CD14-positive monocyte (primary cell): ENCODE data around the gene MRPL49. TPM values are rescaled to one million over a fixed set of nuclear protein-coding genes. Genes with fewer than 3 reads are reported as not detected.

Experiments used
- DNase-seq, 3 donors: peaks; one replicate each; pipeline ENCODE4 v3.0.0-alpha.2; 2011 to 2022
- H2AFZ ChIP-seq: 2 replicates; pipeline ENCODE4 v1.6.0; 2012; ENCODE audit warnings: mild to moderate bottlenecking, low read depth, low read length, inconsistent platforms; ENCODE audit not compliant: insufficient read depth, poor library complexity, severe bottlenecking
- H3K27ac ChIP-seq, 2 donors: 1 replicate in 1 of 2; 2 replicates in 1 of 2; pipeline ENCODE4 v1.5.1; 2012 to 2013; ENCODE audit warnings: low read length in 2 of 2, control low read depth in 1 of 2, inconsistent platforms in 1 of 2, low read depth in 1 of 2, mild to moderate bottlenecking in 1 of 2
- H3K27me3 ChIP-seq, 2 donors: one replicate each; pipeline versions ENCODE4 v1.6.0 to v1.6.1; 2011 to 2013; ENCODE audit warnings: low read length in 2 of 2; ENCODE audit not compliant: control insufficient read depth in 2 of 2, insufficient read depth in 2 of 2
- H3K36me3 ChIP-seq, 2 donors: replicated peaks in 1 of 2; 1 replicate in 1 of 2; 2 replicates in 1 of 2; pipeline versions ENCODE4 v1.5.1 to v1.6.1; 2012 to 2013; ENCODE audit warnings: low read length in 2 of 2, control low read depth in 1 of 2, inconsistent platforms in 1 of 2, mild to moderate bottlenecking in 1 of 2; ENCODE audit not compliant: insufficient read depth in 2 of 2, control insufficient read depth in 1 of 2
- H3K4me1 ChIP-seq, 2 donors: 1 replicate in 1 of 2; 2 replicates in 1 of 2; pipeline versions ENCODE4 v1.5.1 to v1.6.1; 2012 to 2013; ENCODE audit warnings: low read length in 2 of 2, control low read depth in 1 of 2, inconsistent platforms in 1 of 2, mild to moderate bottlenecking in 1 of 2, moderate library complexity in 1 of 2; ENCODE audit not compliant: insufficient read depth in 2 of 2, control insufficient read depth in 1 of 2
- H3K4me2 ChIP-seq: replicated peaks from 2 replicates; pipeline ENCODE3; 2012; ENCODE audit warnings: low read length, moderate library complexity, mild to moderate bottlenecking; ENCODE audit not compliant: poor library complexity, severe bottlenecking; ENCODE audit errors: extremely low read depth
- H3K4me3 ChIP-seq, 3 experiments: fragments of 200-600 bp in 1 of 3; sonication (generic) in 1 of 3; replicated peaks in 1 of 3; 1 replicate in 2 of 3; 2 replicates in 1 of 3; pipeline ENCODE4 v1.5.1; 2011 to 2013; ENCODE audit warnings: low read length in 3 of 3, mild to moderate bottlenecking in 3 of 3, control low read depth in 2 of 3, low read depth in 2 of 3, inconsistent platforms in 1 of 3, moderate library complexity in 1 of 3
- H3K79me2 ChIP-seq: 2 replicates; pipeline ENCODE4 v1.6.0; 2012; ENCODE audit warnings: mild to moderate bottlenecking, control low read depth, inconsistent platforms, low read length, moderate library complexity; ENCODE audit not compliant: insufficient read depth
- H3K9ac ChIP-seq: 2 replicates; pipeline ENCODE4 v1.6.0; 2017; ENCODE audit warnings: low read length, mild to moderate bottlenecking; ENCODE audit not compliant: insufficient read depth, poor library complexity, severe bottlenecking
- H3K9me3 ChIP-seq, 2 donors: replicated peaks in 1 of 2; 1 replicate in 1 of 2; 2 replicates in 1 of 2; pipeline versions ENCODE4 v1.5.1 to v1.6.1; 2012 to 2013; ENCODE audit warnings: low read length in 2 of 2, control low read depth in 1 of 2; ENCODE audit not compliant: control insufficient read depth in 1 of 2, insufficient read depth in 1 of 2
- H4K20me1 ChIP-seq: 2 replicates; pipeline ENCODE4 v1.6.0; 2012; ENCODE audit warnings: mild to moderate bottlenecking, low read length, control low read depth, moderate library complexity; ENCODE audit not compliant: insufficient read depth
- H3K27ac Mint-ChIP-seq, 7 donors: one replicate each; pipeline ENCODE4 v1.8.0; 2020; ENCODE audit warnings: mild to moderate bottlenecking in 7 of 7, mixed read lengths in 7 of 7, moderate library complexity in 6 of 7, inconsistent platforms in 2 of 7
- H3K27me3 Mint-ChIP-seq, 3 donors: one replicate each; pipeline ENCODE4 v1.8.0; 2021 to 2022; ENCODE audit warnings: low read depth in 3 of 3, mild to moderate bottlenecking in 3 of 3, mixed read lengths in 3 of 3, moderate library complexity in 3 of 3, inconsistent platforms in 1 of 3
- H3K36me3 Mint-ChIP-seq, 2 donors: one replicate each; pipeline ENCODE4 v1.8.0; 2020; ENCODE audit warnings: mixed read lengths in 2 of 2, inconsistent platforms in 1 of 2, mild to moderate bottlenecking in 1 of 2
- H3K4me1 Mint-ChIP-seq: one replicate; pipeline ENCODE4 v1.8.0; 2020; ENCODE audit warnings: mild to moderate bottlenecking, mixed read lengths
- H3K4me3 Mint-ChIP-seq, 2 donors: one replicate each; pipeline ENCODE4 v1.8.0; 2020; ENCODE audit warnings: mild to moderate bottlenecking in 2 of 2, mixed read lengths in 2 of 2, moderate library complexity in 1 of 2
- H3K9me3 Mint-ChIP-seq, 7 donors: one replicate each; pipeline ENCODE4 v1.8.0; 2020 to 2022; ENCODE audit warnings: mixed read lengths in 7 of 7, mild to moderate bottlenecking in 6 of 7, moderate library complexity in 6 of 7, inconsistent platforms in 2 of 7
- WGBS: methylation state at CpG from one replicate; pipeline ENCODE4 v1.1.5; 2013; ENCODE audit warnings: missing lambda C conversion rate; ENCODE audit not compliant: insufficient coverage; 5-methylcytosine and 5-hydroxymethylcytosine counted together
- intact Hi-C, 2 donors: fragments of 100-400 bp; cut with micrococcal nuclease; formaldehyde crosslinking; loops; one replicate each; pipeline versions ENCODE4 v1.15.0 to v1.15.1; 2023
- polyA plus RNA-seq, 3 donors: library from polyadenylated mRNA; depleted of rRNA in 1 of 3; unstranded in 2 of 3; stranded (reverse) in 1 of 3; fragments of 300-500 nt in 2 of 3; fragments of >200 nt in 1 of 3; fragmentation: Illumina TruSeq in 2 of 3; gene quantifications; 1 replicate in 2 of 3; 2 replicates in 1 of 3; pipeline ENCODE4 v1.2.3, GENCODE V29; 2012 to 2021
- TF ChIP-seq, protein P1 (sequence below): fragments of 200-600 bp; IDR thresholded peaks from one replicate; pipeline ENCODE4 v1.8.0; 2022; ENCODE audit warnings: antibody characterized with exemption, mild to moderate bottlenecking

MRPL49 gene
- polyA plus RNA-seq, 3 donors = 19.8 to 33.9 (median 32.7) TPM

DNA sequence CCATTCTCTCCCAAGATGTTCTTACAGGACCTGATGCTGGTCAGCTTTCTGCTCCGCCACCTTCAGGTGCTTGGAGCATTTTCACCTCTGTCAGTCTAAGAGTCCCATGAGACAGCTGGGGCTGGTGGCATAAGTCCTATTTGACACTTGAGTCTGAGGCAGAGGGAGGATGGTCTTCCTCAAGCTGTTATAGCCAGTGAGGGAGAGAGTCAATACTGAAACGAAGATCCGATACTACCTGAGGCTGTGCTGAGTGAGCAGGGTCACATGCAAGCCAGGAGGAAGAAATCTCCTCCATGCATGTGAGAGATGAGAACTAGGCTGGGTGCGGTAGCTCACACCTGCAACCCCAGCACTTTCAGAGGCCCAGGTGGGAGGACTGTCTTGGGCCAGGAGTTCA, 32.5 kb upstream of the MRPL49 start:
- no peak overlapping the region for H3K9ac ChIP-seq
- no peaks in the 10 kb centered on the region for H4K20me1 ChIP-seq
- 90% methylated on average over 4 of the region's 4 CpGs for WGBS
- H3K79me2 ChIP-seq = peaks cover 12% of the 10 kb centered on the region
- Mint-ChIP-seq H3K27me3 (peaks cover 0 to 3% (median 0%) of the 10 kb centered on the region in 3 donors), H3K27ac (no peak overlapping the region), H3K9me3 (no peaks in the 10 kb centered on the region), H3K4me1 (peaks cover 11% of the 10 kb centered on the region), H3K36me3 (peaks cover 43 to 54% of the 10 kb centered on the region in 2 donors), H3K4me3 (no peak overlapping the region)
- intact Hi-C loops = loop anchor here in 1 of 2 donors (5.0 kb wide), 1 partner anchor 57 kb away; no protein-coding TSS in a partner anchor
- H2AFZ ChIP-seq = no peak overlapping the region
- no peak overlapping the region for H3K4me3 ChIP-seq
- no peaks in the 10 kb centered on the region for H3K27me3 ChIP-seq
- peaks cover 8 to 12% of the 10 kb centered on the region in 2 donors for H3K4me1 ChIP-seq
- TF ChIP-seq, protein P1, sequence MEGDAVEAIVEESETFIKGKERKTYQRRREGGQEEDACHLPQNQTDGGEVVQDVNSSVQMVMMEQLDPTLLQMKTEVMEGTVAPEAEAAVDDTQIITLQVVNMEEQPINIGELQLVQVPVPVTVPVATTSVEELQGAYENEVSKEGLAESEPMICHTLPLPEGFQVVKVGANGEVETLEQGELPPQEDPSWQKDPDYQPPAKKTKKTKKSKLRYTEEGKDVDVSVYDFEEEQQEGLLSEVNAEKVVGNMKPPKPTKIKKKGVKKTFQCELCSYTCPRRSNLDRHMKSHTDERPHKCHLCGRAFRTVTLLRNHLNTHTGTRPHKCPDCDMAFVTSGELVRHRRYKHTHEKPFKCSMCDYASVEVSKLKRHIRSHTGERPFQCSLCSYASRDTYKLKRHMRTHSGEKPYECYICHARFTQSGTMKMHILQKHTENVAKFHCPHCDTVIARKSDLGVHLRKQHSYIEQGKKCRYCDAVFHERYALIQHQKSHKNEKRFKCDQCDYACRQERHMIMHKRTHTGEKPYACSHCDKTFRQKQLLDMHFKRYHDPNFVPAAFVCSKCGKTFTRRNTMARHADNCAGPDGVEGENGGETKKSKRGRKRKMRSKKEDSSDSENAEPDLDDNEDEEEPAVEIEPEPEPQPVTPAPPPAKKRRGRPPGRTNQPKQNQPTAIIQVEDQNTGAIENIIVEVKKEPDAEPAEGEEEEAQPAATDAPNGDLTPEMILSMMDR = no peak
- H3K36me3 ChIP-seq = peaks cover 33 to 48% of the 10 kb centered on the region in 2 donors
- no peak for DNase-seq
- H3K27ac ChIP-seq = no peak overlapping the region
- H3K4me2 ChIP-seq = no peak overlapping the region
- H3K9me3 ChIP-seq = no peaks in the 10 kb centered on the region

DNA sequence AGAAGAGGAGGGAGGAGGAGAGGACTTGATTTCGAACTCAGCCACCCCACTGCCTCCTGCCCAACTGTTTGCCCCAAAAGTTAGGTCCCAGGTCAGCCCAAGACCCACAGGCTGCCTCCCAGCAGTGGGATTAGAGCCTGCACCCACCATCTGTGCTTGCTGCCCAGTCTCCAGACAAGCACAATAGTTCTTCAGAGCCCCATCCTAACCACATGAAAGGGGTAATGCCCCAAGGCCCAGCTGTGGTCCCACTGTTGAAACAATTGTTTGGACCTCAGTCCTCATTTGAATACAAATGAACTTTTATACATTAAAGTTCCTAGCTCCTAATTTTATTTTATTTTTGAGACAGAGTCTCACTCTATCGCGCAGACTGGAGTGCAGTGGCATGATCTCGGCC, 31.5 kb upstream of the MRPL49 start:
- H3K4me2 ChIP-seq = no peak overlapping the region
- H3K4me3 Mint-ChIP-seq = no peak overlapping the region
- TF ChIP-seq, protein P1 = no peak
- peaks cover 41 to 48% of the 10 kb centered on the region in 2 donors for H3K36me3 Mint-ChIP-seq
- no peak overlapping the region for H3K27ac Mint-ChIP-seq
- H3K4me1 Mint-ChIP-seq = peaks cover 3% of the 10 kb centered on the region
- no peak overlapping the region for H2AFZ ChIP-seq
- no peak overlapping the region for H3K4me3 ChIP-seq
- no peak for DNase-seq
- no peak overlapping the region for H3K9ac ChIP-seq
- peaks cover 33 to 42% of the 10 kb centered on the region in 2 donors for H3K36me3 ChIP-seq
- H3K4me1 ChIP-seq = peaks cover 1 to 3% of the 10 kb centered on the region in 2 donors
- no peaks in the 10 kb centered on the region for H4K20me1 ChIP-seq
- H3K79me2 ChIP-seq = peaks cover 2% of the 10 kb centered on the region
- H3K27me3 Mint-ChIP-seq = peaks cover 0 to 3% (median 0%) of the 10 kb centered on the region in 3 donors
- intact Hi-C loops = no loop called here
- H3K27ac ChIP-seq = no peak overlapping the region
- WGBS = 100% methylated on average over 3 of the region's 4 CpGs
- no peaks in the 10 kb centered on the region for H3K9me3 ChIP-seq
- H3K27me3 ChIP-seq = no peaks in the 10 kb centered on the region
- H3K9me3 Mint-ChIP-seq = no peaks in the 10 kb centered on the region
